Activated CD4-positive, alpha-beta T cell treated with anti-CD3 and anti-CD28 coated beads for 48 hours (primary cell): ENCODE data around the gene HOXA2.

ENCODE experiments used
- DNase-seq: peaks from one replicate; pipeline ENCODE4 v3.0.0-alpha.2; 2020

Gene HOXA2

DNA sequence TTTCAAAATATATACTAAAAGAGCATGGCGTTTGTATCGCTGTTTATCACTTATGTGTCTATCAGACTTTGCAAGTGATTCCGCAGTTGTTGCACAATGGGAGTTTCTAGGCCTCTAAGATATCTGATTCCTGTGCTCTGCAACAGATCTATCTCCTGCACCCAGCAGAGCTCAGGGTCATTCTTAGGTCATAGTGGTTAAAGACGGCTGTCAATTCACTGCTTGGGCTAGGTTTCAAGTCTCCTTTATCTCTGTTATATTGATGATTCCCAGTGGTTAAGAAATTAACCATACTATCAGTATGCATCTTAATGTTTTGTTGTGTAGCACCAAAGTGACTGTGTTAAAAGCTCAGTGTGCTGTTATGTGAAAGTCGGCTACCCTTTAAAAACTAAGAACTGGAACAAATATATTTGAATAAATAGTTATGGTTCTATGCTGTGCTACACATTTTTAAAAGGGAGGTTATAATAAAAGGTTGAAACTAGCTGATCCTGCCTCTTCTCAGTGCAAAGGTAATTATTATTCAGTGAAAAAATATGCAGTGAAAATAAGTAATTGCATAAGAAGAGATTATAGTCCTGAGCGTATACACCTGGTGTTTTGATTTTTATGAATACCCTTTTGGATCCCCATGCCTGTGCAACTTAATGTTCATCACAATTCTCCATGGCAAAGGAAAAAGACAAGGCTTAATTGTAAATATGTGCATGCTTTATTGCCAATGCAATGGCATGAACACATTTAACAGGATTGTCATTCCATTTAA, 30.7 kb downstream of the HOXA2 start:
- no peak for DNase-seq

DNA sequence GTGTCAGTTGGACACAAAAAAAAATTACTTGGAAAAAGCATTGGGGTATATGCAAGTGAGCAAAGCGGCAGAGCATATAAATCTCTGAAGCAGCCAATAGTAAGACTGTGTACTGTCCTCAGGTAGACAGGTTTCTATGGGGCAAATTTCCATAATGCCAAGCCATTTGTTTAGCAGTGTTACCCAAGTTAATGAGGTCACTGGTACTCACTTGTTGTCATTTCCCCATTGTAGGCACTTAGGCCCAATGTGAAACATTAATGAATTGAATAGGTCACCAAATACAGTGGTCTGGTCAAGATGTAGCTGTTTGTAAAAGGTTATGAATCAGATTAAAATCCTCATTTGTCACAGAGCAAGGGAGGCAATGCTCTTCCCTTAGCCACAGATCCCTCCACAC, 34.2 kb downstream of the HOXA2 start:
- DNase-seq = no peak

DNA sequence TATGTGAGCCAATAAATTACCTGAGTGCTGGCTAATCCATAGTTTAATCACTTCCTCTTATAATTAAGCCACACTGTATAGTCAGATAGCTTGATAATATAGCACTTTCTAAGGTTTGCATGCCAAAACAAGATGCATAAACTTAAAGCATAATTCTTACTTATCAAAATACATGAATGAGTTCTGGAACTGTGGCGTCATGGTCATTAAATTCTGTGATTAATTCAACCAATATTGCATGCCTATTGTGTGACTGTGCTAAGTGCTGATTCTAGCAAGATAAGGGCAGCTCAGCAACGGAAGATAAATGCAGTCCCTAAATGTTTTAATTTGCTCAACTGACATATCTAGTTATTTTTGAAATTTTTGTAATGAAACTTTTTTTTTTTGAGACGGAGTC, 36.3 kb downstream of the HOXA2 start:
- DNase-seq = no peak

- DNase-seq = no peak
Observed at GRCh38 chr7:27065709-27066108, 36.8 kb downstream of the HOXA2 start.

GRCh38 chr7:27064661-27065060, 37.8 kb downstream of the HOXA2 start:
- DNase-seq = no peak

- DNase-seq = no peak
Observed at GRCh38 chr7:27064159-27064558, 38.3 kb downstream of the HOXA2 start.

- no peak for DNase-seq
Observed at GRCh38 chr7:27062946-27063345, 39.5 kb downstream of the HOXA2 start.

DNA sequence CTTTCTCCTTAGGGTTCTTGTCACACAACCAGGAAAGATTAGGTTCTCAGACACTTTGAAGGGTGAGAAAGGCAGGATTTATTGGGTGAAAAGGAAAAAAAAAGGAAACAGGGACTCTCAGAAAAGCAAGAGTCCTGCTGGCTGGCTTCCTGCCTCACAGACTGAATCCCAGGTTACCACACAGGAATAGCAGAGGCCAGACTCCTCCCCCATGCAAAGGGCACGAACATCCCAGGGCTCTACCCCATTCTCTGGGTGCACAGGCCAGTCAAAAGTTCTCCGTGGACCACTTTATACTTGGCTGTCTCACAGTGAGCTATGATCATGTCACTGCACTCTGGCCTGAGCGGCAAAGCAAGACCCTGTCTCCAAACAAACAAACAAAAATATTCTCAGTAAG, 49.3 kb downstream of the HOXA2 start:
- DNase-seq = no peak

- no peak for DNase-seq
Observed at GRCh38 chr7:27051451-27051850, 51.0 kb downstream of the HOXA2 start.
